Measurements from ENCODE around the gene DVL1.

The DVL1 gene

DNA sequence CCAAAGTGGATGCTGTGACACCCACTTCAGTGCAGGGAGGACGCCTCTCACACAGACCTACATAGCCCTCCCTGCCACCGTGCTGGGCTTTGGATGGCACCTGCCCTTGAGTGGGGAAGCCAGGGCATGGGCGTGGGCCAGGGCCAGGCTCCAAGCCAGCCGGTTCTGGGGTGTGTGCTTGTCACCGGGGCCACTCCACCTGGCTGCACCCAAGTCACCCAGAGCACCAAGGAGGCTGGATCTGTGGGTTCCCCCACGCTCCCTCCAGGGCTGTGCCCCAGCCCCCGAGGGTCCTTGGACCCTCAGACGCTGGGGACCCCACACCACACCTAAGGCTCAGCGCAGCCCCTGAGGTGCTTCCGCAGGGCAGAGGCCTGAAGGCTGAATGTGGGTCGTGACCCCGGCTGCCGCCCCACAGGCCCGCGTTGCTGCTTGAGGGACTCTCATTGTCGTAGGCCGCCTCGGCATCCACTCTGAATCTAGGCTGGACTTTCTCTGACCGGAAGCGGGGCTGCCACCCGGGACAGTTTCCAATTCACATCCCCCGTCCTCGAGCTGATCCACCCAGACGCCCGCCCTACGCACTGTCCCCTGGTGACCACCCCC is 7.7 kb upstream of the DVL1 start:
- no peaks in the 10 kb centered on the region for H3K9me3 ChIP-seq (ENCODE audit: control insufficient read depth, low read length)
- H2BK15ac ChIP-seq (ENCODE audit: low read depth, poor library complexity, severe bottlenecking) = no peak overlapping the region
- peak overlapping the region in 1 of 2 experiments; percentile 72 for H2BK12ac ChIP-seq (ENCODE audit: low read length in 2 of 2)
- peak overlapping the region; percentile 72 for H3K4me2 ChIP-seq (ENCODE audit: low read length, poor library complexity, severe bottlenecking)
- H3K27ac ChIP-seq (ENCODE audit: low read length, poor library complexity, severe bottlenecking) = peak overlapping the region; percentile 98
- no peak overlapping the region for H4K8ac ChIP-seq (ENCODE audit: low read length)
- peaks cover 3% of the 10 kb centered on the region for H3K79me1 ChIP-seq (replicated peaks; ENCODE audit: low read length, poor library complexity, severe bottlenecking)
- peak overlapping the region in 1 of 2 experiments; percentile 50 for H3K23ac ChIP-seq (ENCODE audit: low read length in 2 of 2)
- DNase-seq = peak; percentile 35
- peak overlapping the region; percentile 97 for H3K9ac ChIP-seq (ENCODE audit: low read length)
- H2AK5ac ChIP-seq (ENCODE audit: low read length, severe bottlenecking) = peak overlapping the region; percentile 30
- H2BK5ac ChIP-seq (ENCODE audit: low read depth, low read length, poor library complexity, severe bottlenecking) = no peak overlapping the region
- H3K27me3 ChIP-seq (ENCODE audit: control insufficient read depth in 1 of 2, insufficient read depth in 1 of 2, low read length in 2 of 2) = no peaks in the 10 kb centered on the region
- no peak overlapping the region for H2AFZ ChIP-seq (ENCODE audit: low read depth, low read length)
- peaks cover 82% of the 10 kb centered on the region for H3K4me1 ChIP-seq (ENCODE audit: control insufficient read depth, insufficient read depth, low read depth, low read length)
- H3K18ac ChIP-seq (ENCODE audit: low read depth in 1 of 2, low read length in 2 of 2) = peak overlapping the region in 1 of 2 experiments; percentile 61
- WGBS = 80% methylated on average over 26 of the region's 26 CpGs
- H4K91ac ChIP-seq (ENCODE audit: low read length) = peak overlapping the region; percentile 45
- peaks cover 29 to 41% of the 10 kb centered on the region in 2 experiments for H3K36me3 ChIP-seq (ENCODE audit: control insufficient read depth in 1 of 2, insufficient read depth in 2 of 2, low read depth in 1 of 2, low read length in 2 of 2)
- peak overlapping the region; percentile 64 to 93 for H3K4me3 ChIP-seq (ENCODE audit: insufficient read depth in 1 of 2, low read depth in 1 of 2, low read length in 2 of 2)
- H2BK120ac ChIP-seq (ENCODE audit: low read depth, low read length) = no peak overlapping the region
- peak overlapping the region in 1 of 2 experiments; percentile 70 for H3K4ac ChIP-seq (ENCODE audit: low read depth in 1 of 2, low read length in 2 of 2)
- H3K14ac ChIP-seq (ENCODE audit: low read length in 2 of 2) = no peak overlapping the region

DNA sequence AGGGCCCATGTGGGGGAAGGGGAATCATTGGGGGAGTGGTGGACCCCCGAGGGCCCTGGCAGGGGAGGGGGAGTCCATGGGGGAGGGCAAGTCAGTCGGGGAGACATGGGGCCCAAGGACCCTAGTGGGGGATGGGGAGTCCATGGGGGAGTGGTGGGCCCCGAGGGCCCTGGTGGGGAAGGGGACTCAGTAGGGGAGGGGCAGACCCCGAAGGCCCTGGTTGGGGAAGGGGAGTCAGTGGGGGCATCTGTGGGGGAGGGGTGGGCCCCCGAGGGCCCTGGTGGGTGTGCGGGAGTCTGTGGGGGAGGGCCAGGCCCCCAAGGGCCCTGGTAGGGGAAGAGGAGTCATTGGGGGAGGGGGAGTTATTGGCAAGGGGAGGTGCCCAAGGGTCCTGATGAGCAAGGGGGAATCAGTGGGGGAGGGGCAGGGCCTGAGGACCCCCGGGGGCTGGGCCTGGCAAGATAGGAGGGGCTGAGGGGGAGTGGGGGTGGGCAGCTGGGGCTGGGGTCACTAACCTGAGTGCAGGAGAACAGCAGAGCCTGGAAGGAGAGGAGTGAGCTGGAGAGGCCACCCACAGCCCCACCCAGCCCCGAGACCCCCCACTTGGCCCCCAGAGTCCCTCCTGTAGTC is 7.1 kb upstream of the DVL1 start:
- Histone ChIP-seq H2BK120ac (ENCODE audit: low read depth, low read length) (peak overlapping the region; percentile 45), H3K27ac (ENCODE audit: low read length, poor library complexity, severe bottlenecking) (peak overlapping the region; percentile 15), H2BK15ac (ENCODE audit: low read depth, poor library complexity, severe bottlenecking) (peak overlapping the region; percentile 75), H4K8ac (ENCODE audit: low read length) (no peak overlapping the region), H4K91ac (ENCODE audit: low read length) (no peak overlapping the region), H3K14ac (ENCODE audit: low read length in 2 of 2) (no peak overlapping the region), H3K4me3 (ENCODE audit: insufficient read depth in 1 of 2, low read depth in 1 of 2, low read length in 2 of 2) (peak overlapping the region; percentile 64 to 93), H3K27me3 (ENCODE audit: control insufficient read depth in 1 of 2, insufficient read depth in 1 of 2, low read length in 2 of 2) (no peaks in the 10 kb centered on the region), H3K36me3 (ENCODE audit: control insufficient read depth in 1 of 2, insufficient read depth in 2 of 2, low read depth in 1 of 2, low read length in 2 of 2) (peaks cover 32 to 44% of the 10 kb centered on the region in 2 experiments), H3K4me2 (ENCODE audit: low read length, poor library complexity, severe bottlenecking) (peak overlapping the region; percentile 72), H2AFZ (ENCODE audit: low read depth, low read length) (no peak overlapping the region), H3K9me3 (ENCODE audit: control insufficient read depth, low read length) (no peaks in the 10 kb centered on the region), H3K23ac (ENCODE audit: low read length in 2 of 2) (no peak overlapping the region), H2BK5ac (ENCODE audit: low read depth, low read length, poor library complexity, severe bottlenecking) (no peak overlapping the region), H2BK12ac (ENCODE audit: low read length in 2 of 2) (no peak overlapping the region), H3K4me1 (ENCODE audit: control insufficient read depth, insufficient read depth, low read depth, low read length) (peaks cover 83% of the 10 kb centered on the region), H2AK5ac (ENCODE audit: low read length, severe bottlenecking) (no peak overlapping the region), H3K9ac (ENCODE audit: low read length) (peak overlapping the region; percentile 97), H3K18ac (ENCODE audit: low read depth in 1 of 2, low read length in 2 of 2) (peak overlapping the region in 1 of 2 experiments; percentile 61), H3K4ac (ENCODE audit: low read depth in 1 of 2, low read length in 2 of 2) (peak overlapping the region in 1 of 2 experiments; percentile 70), H3K79me1 (replicated peaks; ENCODE audit: low read length, poor library complexity, severe bottlenecking) (peaks cover 3% of the 10 kb centered on the region)
- no peak for DNase-seq
- 75% methylated on average over 7 of the region's 8 CpGs for WGBS

DNA sequence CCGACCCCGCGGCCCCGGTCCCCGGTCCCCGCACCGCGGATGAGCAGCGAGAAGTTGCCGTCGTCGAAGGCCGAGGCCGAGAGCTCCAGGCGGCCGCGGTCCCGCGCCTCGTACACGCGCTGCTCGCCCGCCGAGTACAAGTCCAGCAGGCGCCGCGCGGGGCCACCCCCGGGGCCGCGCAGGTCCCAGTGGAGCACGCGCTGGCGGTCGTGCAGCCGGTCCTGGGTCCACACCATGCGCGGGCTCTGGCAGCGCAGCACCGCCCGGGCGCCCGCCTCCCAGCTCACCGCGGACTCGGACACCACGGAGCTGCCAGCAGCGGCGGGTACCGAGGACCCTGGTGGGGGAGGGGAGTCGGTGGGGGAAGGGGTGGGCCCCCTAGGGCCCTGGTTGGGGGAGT is 6.2 kb upstream of the DVL1 start:
- no peak overlapping the region for H3K23ac ChIP-seq (ENCODE audit: low read length in 2 of 2)
- no peak overlapping the region for H2BK5ac ChIP-seq (ENCODE audit: low read depth, low read length, poor library complexity, severe bottlenecking)

More for the DNA sequence above, 6.2 kb upstream of the DVL1 start:
- H3K79me1 ChIP-seq (replicated peaks; ENCODE audit: low read length, poor library complexity, severe bottlenecking) = peaks cover 3% of the 10 kb centered on the region
- H4K8ac ChIP-seq (ENCODE audit: low read length) = peak overlapping the region; percentile 39
- no peaks in the 10 kb centered on the region for H3K9me3 ChIP-seq (ENCODE audit: control insufficient read depth, low read length)
- peak overlapping the region; percentile 89 for H2BK120ac ChIP-seq (ENCODE audit: low read depth, low read length)
- no peak overlapping the region for H2BK15ac ChIP-seq (ENCODE audit: low read depth, poor library complexity, severe bottlenecking)
- no peaks in the 10 kb centered on the region for H3K27me3 ChIP-seq (ENCODE audit: control insufficient read depth in 1 of 2, insufficient read depth in 1 of 2, low read length in 2 of 2)
- H2BK12ac ChIP-seq (ENCODE audit: low read length in 2 of 2) = no peak overlapping the region
- H3K4me3 ChIP-seq (ENCODE audit: insufficient read depth in 1 of 2, low read depth in 1 of 2, low read length in 2 of 2) = peak overlapping the region in 1 of 2 experiments; percentile 53
- H3K4ac ChIP-seq (ENCODE audit: low read depth in 1 of 2, low read length in 2 of 2) = no peak overlapping the region
- H3K18ac ChIP-seq (ENCODE audit: low read depth in 1 of 2, low read length in 2 of 2) = peak overlapping the region in 1 of 2 experiments; percentile 25
- no peak overlapping the region for H2AFZ ChIP-seq (ENCODE audit: low read depth, low read length)
- H4K91ac ChIP-seq (ENCODE audit: low read length) = no peak overlapping the region
- peaks cover 32 to 44% of the 10 kb centered on the region in 2 experiments for H3K36me3 ChIP-seq (ENCODE audit: control insufficient read depth in 1 of 2, insufficient read depth in 2 of 2, low read depth in 1 of 2, low read length in 2 of 2)
- H3K4me2 ChIP-seq (ENCODE audit: low read length, poor library complexity, severe bottlenecking) = peak overlapping the region; percentile 50
- no peak overlapping the region for H3K9ac ChIP-seq (ENCODE audit: low read length)
- H3K27ac ChIP-seq (ENCODE audit: low read length, poor library complexity, severe bottlenecking) = no peak overlapping the region
- WGBS = 19% methylated on average over 47 of the region's 52 CpGs
- H2AK5ac ChIP-seq (ENCODE audit: low read length, severe bottlenecking) = no peak overlapping the region
- DNase-seq = peak; percentile 54
- no peak overlapping the region for H3K14ac ChIP-seq (ENCODE audit: low read length in 2 of 2)
- H3K4me1 ChIP-seq (ENCODE audit: control insufficient read depth, insufficient read depth, low read depth, low read length) = peaks cover 76% of the 10 kb centered on the region
